Measurements from ENCODE around the gene VWA3A.

Gene VWA3A

DNA sequence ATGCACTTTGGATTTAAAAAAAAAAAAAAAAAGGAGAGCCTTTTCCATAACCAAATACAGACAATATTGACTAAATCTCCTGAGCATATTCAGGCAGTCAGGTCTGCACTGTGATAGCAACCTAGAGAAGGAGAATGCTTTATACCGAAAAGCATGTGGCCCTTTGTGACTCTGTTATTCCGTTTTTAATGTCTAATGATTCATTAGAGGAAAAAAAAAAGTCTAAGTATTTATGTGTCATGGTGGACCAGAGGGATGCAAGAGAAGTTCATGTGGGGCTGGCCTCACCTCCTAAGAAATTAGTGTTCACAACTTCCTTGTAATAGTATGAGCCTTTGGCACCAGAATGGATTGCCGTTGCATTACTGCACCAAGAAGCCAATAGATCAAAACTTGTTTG is 11.3 kb upstream of the VWA3A start:
- Histone ChIP-seq H3K27ac (ENCODE audit: low read depth, low read length) (no peak overlapping the region), H3K9me3 (ENCODE audit: control insufficient read depth in 5 of 5, low read length in 5 of 5) (no peaks in the 10 kb centered on the region), H3K4me1 (ENCODE audit: control insufficient read depth in 5 of 5, insufficient read depth in 5 of 5, low read length in 5 of 5) (peaks cover 0 to 5% (median 0%) of the 10 kb centered on the region in 5 donors), H3K27me3 (ENCODE audit: control insufficient read depth in 5 of 5, insufficient read depth in 4 of 5, low read length in 5 of 5) (no peaks in the 10 kb centered on the region), H3K4me3 (ENCODE audit: low read depth in 1 of 5, low read length in 5 of 5) (no peak overlapping the region), H3K36me3 (ENCODE audit: control insufficient read depth in 5 of 5, insufficient read depth in 5 of 5, low read length in 5 of 5) (peaks cover 4 to 7% (median 6%) of the 10 kb centered on the region in 5 donors), H3K9ac (ENCODE audit: low read length in 5 of 5) (no peak overlapping the region)

DNA sequence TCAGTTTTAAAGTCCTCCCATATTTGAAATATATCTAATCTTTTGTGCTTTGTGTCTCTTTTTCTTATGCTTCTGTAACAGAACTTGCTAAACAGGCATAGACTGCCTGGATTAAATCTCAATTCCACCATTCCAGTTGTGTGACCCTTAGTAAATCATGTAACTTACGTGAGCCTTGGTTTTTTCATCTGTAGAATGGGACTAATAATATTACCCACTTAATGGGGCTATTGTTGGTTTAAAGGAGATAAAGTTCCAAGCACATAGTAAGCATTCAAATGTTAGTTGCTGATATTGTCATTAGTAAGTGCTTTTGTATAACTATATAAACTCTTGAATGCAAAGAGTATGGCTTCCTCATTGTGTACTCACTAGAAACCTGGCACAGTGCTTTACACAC is 5.9 kb upstream of the VWA3A start:
- Histone ChIP-seq H3K27ac (ENCODE audit: low read depth, low read length) (no peak overlapping the region), H3K27me3 (ENCODE audit: control insufficient read depth in 5 of 5, insufficient read depth in 4 of 5, low read length in 5 of 5) (no peaks in the 10 kb centered on the region), H3K36me3 (ENCODE audit: control insufficient read depth in 5 of 5, insufficient read depth in 5 of 5, low read length in 5 of 5) (peaks cover 5 to 13% (median 9%) of the 10 kb centered on the region in 5 donors), H3K4me1 (ENCODE audit: control insufficient read depth in 5 of 5, insufficient read depth in 5 of 5, low read length in 5 of 5) (no peaks in the 10 kb centered on the region), H3K9me3 (ENCODE audit: control insufficient read depth in 5 of 5, low read length in 5 of 5) (no peaks in the 10 kb centered on the region), H3K4me3 (ENCODE audit: low read depth in 1 of 5, low read length in 5 of 5) (no peak overlapping the region), H3K9ac (ENCODE audit: low read length in 5 of 5) (no peak overlapping the region)

DNA sequence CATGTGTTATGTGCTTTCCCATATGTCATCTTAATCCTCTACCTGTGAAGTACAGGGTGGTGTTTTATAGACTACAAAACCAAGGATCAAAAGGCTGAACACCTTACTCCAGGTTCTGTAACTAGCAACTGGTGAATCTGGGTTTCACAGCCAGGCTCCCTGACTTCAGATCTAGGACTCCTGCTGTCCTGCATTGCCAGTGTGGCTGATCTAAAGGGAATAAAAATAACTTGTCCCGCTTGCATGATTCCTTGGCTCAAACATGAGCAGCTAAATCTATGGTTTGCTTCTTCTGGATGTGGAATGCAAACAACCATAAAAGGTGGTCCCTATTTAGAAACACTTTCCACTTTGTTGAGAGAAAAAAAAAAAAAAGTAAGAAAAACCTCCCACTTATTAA is 3.7 kb upstream of the VWA3A start:
- H3K27me3 ChIP-seq (ENCODE audit: control insufficient read depth in 5 of 5, insufficient read depth in 4 of 5, low read length in 5 of 5), result no peaks in the 10 kb centered on the region
- no peak overlapping the region for H3K4me3 ChIP-seq (ENCODE audit: low read depth in 1 of 5, low read length in 5 of 5)
- H3K4me1 ChIP-seq (ENCODE audit: control insufficient read depth in 5 of 5, insufficient read depth in 5 of 5, low read length in 5 of 5), result peaks cover 0 to 14% (median 10%) of the 10 kb centered on the region in 5 donors
- H3K36me3 ChIP-seq (ENCODE audit: control insufficient read depth in 5 of 5, insufficient read depth in 5 of 5, low read length in 5 of 5), result peaks cover 5 to 13% (median 9%) of the 10 kb centered on the region in 5 donors
- no peak overlapping the region for H3K9ac ChIP-seq (ENCODE audit: low read length in 5 of 5)
- H3K9me3 ChIP-seq (ENCODE audit: control insufficient read depth in 5 of 5, low read length in 5 of 5), result no peaks in the 10 kb centered on the region
- no peak overlapping the region for H3K27ac ChIP-seq (ENCODE audit: low read depth, low read length)

DNA sequence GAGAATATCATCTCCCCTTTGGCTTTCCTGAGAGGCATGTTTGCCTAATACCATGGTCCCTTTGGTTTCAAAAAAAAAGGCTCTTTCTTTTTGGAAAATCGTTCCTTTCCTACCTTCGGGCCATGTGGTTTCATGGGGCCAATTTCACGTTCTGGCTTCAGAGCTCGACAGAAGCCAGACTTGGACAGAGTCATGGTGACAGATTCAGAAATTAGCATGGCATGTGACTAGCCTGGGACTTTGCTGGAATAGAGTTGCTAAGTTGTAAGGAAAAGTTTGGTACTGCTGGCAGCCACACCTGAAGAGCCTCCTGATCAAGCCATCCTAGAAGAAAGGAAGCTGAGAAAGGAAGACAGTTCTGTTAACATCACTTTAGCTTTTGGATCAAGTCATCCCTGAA is 2.4 kb upstream of the VWA3A start:
- Histone ChIP-seq H3K4me3 (ENCODE audit: low read depth in 1 of 5, low read length in 5 of 5) (no peak overlapping the region), H3K27me3 (ENCODE audit: control insufficient read depth in 5 of 5, insufficient read depth in 4 of 5, low read length in 5 of 5) (no peaks in the 10 kb centered on the region), H3K4me1 (ENCODE audit: control insufficient read depth in 5 of 5, insufficient read depth in 5 of 5, low read length in 5 of 5) (peaks cover 0 to 14% (median 10%) of the 10 kb centered on the region in 5 donors), H3K36me3 (ENCODE audit: control insufficient read depth in 5 of 5, insufficient read depth in 5 of 5, low read length in 5 of 5) (peaks cover 5 to 13% (median 9%) of the 10 kb centered on the region in 5 donors), H3K27ac (ENCODE audit: low read depth, low read length) (no peak overlapping the region), H3K9ac (ENCODE audit: low read length in 5 of 5) (no peak overlapping the region), H3K9me3 (ENCODE audit: control insufficient read depth in 5 of 5, low read length in 5 of 5) (no peaks in the 10 kb centered on the region)

DNA sequence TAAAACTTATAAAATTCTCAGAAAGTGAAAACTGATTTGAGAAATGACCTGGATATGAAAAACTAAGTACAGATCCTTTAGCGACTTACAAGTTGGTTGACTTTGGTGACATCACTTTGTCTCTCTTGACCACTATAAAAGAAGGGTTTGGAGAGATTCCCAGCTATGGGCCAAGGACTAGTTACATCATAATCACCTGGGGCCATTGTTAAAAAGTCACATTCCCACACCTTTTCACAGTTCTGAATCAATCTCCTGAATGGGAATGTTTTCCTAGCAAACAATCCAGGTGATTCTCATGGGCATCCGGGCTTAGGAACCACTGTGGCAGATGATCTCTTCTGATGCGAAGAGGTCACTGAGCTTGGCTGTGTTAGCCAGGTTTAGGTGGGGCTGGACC is 620 bp upstream of the VWA3A start:
- Histone ChIP-seq H3K9me3 (ENCODE audit: control insufficient read depth in 5 of 5, low read length in 5 of 5) (no peaks in the 10 kb centered on the region), H3K4me3 (ENCODE audit: low read depth in 1 of 5, low read length in 5 of 5) (no peak overlapping the region), H3K27ac (ENCODE audit: low read depth, low read length) (no peak overlapping the region), H3K4me1 (ENCODE audit: control insufficient read depth in 5 of 5, insufficient read depth in 5 of 5, low read length in 5 of 5) (peaks cover 0 to 14% (median 10%) of the 10 kb centered on the region in 5 donors), H3K27me3 (ENCODE audit: control insufficient read depth in 5 of 5, insufficient read depth in 4 of 5, low read length in 5 of 5) (no peaks in the 10 kb centered on the region), H3K36me3 (ENCODE audit: control insufficient read depth in 5 of 5, insufficient read depth in 5 of 5, low read length in 5 of 5) (peaks cover 0 to 5% (median 0%) of the 10 kb centered on the region in 5 donors), H3K9ac (ENCODE audit: low read length in 5 of 5) (no peak overlapping the region)

DNA sequence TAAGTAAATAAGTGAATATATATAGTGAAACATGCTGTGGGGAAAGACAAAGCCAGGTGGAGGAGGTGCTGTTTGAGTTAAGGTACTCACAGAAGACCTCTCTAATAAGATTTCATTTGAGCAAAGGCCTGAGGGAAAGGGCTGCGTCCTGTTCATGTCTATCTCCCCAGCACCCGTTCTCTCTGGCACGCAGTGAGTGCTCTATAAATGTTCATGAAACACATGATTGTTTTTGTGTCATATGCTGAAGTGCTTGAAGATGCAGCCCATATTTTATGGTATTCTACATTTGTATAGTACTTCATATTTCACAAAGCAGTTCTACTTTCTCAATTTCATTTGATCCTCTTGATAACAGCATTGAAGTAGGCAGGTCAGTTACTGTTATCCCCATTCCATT is 990 bp downstream of the VWA3A start:
- Histone ChIP-seq H3K9ac (ENCODE audit: low read length in 5 of 5) (no peak overlapping the region), H3K27ac (ENCODE audit: low read depth, low read length) (no peak overlapping the region), H3K27me3 (ENCODE audit: control insufficient read depth in 5 of 5, insufficient read depth in 4 of 5, low read length in 5 of 5) (no peaks in the 10 kb centered on the region), H3K9me3 (ENCODE audit: control insufficient read depth in 5 of 5, low read length in 5 of 5) (no peaks in the 10 kb centered on the region), H3K36me3 (ENCODE audit: control insufficient read depth in 5 of 5, insufficient read depth in 5 of 5, low read length in 5 of 5) (no peaks in the 10 kb centered on the region), H3K4me3 (ENCODE audit: low read depth in 1 of 5, low read length in 5 of 5) (no peak overlapping the region), H3K4me1 (ENCODE audit: control insufficient read depth in 5 of 5, insufficient read depth in 5 of 5, low read length in 5 of 5) (peaks cover 0 to 14% (median 10%) of the 10 kb centered on the region in 5 donors)

DNA sequence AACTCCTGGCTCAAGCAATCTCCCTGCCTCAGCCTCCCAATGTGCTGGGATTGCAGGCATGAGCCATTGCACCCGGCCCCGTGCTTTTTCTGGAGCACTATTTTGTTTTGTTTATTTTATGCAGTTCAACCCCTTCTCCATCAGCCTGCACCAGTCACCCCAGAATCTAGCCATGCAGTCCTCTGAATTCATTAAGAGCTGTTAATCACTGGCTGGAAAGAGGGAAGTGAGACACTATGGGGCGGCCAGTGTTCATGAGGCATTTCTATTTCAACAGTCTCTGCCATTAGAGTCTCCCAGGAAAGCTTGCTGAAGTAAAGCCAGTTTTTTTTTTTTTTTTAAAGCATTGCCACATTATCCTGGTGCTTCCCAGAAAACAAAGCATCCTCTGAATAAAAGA is 1.7 kb downstream of the VWA3A start:
- no peaks in the 10 kb centered on the region for H3K36me3 ChIP-seq (ENCODE audit: control insufficient read depth in 5 of 5, insufficient read depth in 5 of 5, low read length in 5 of 5)
- no peaks in the 10 kb centered on the region for H3K9me3 ChIP-seq (ENCODE audit: control insufficient read depth in 5 of 5, low read length in 5 of 5)
- peaks cover 0 to 15% (median 10%) of the 10 kb centered on the region in 5 donors for H3K4me1 ChIP-seq (ENCODE audit: control insufficient read depth in 5 of 5, insufficient read depth in 5 of 5, low read length in 5 of 5)
- H3K4me3 ChIP-seq (ENCODE audit: low read depth in 1 of 5, low read length in 5 of 5), result no peak overlapping the region
- no peak overlapping the region for H3K27ac ChIP-seq (ENCODE audit: low read depth, low read length)
- no peak overlapping the region for H3K9ac ChIP-seq (ENCODE audit: low read length in 5 of 5)
- no peaks in the 10 kb centered on the region for H3K27me3 ChIP-seq (ENCODE audit: control insufficient read depth in 5 of 5, insufficient read depth in 4 of 5, low read length in 5 of 5)

DNA sequence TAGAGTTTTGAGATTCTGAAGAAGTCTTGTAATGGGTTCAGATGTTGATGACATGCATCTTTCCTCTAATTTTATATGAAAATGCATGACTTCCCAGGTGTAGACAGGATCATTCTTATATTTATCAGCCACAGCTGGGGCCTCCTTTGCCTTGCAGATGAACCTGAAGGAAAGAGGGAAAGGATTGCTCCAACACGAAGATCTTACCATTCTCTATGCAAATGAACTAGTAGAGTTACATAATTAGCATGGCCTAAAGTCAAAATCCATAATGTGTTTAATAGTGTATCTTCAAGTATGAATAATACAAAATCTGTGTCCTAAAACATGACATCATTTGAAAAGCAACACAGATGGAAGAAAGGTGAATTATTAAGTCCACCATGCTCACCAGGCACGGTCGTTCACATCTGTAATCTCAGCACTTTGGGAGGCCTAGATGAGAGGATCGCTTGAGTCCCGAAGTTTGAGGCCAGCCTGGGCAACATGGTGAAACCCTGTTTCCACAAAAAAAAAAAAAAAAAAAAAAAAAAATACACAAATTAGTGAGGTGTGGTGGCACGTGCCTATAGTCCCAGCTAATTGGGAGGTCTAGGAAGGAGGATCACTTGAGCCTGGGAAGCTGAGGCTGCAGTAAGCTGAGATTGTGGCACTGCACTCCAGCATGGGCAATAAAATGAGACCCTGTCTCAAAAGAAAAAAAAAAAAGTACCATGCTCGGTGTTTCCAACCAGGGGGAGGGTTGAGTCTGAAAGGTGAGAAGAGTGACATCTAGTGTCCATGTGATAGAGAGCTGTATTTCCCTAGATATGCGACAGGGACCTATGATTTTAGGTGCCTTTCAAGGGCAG is 6.3 kb downstream of the VWA3A start:
- Histone ChIP-seq H3K9me3 (ENCODE audit: control insufficient read depth in 5 of 5, low read length in 5 of 5) (no peaks in the 10 kb centered on the region), H3K9ac (ENCODE audit: low read length in 5 of 5) (no peak overlapping the region), H3K36me3 (ENCODE audit: control insufficient read depth in 5 of 5, insufficient read depth in 5 of 5, low read length in 5 of 5) (no peaks in the 10 kb centered on the region), H3K27ac (ENCODE audit: low read depth, low read length) (no peak overlapping the region), H3K27me3 (ENCODE audit: control insufficient read depth in 5 of 5, insufficient read depth in 4 of 5, low read length in 5 of 5) (no peaks in the 10 kb centered on the region), H3K4me3 (ENCODE audit: low read depth in 1 of 5, low read length in 5 of 5) (no peak overlapping the region), H3K4me1 (ENCODE audit: control insufficient read depth in 5 of 5, insufficient read depth in 5 of 5, low read length in 5 of 5) (peaks cover 0 to 5% (median 0%) of the 10 kb centered on the region in 5 donors)

DNA sequence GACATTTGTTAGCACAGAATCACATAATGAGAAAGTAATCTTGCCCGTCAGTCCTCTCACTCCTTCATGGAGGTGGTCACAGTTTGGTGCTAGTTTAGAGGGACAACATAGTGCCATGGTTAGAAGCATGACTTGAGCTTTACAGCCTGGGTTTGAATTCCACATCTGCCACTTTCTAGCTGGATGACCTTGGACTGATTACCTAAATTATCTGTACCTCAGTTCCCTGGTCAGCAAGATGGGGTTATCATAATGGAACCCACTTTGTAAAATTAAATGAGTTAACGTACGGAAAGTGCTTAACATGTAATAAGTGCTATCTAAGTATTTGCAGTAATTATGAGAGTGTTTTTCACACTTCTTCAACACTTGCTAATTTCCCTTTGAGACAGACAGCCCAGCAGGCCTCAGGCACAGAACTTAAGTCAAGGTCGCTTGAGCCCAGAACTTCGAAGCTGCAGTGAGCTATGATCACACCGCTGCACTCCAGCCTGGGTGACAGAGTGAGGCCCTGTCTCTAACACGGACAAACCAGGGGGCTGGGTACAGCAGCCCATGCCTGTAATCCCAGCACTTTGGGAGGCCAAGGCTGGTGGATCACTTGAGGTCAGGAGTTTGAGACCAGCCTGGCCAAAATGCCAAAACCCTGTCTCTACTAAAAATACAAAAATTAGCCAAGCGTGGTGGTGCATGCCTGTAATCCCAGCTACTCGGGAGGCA is 7.1 kb downstream of the VWA3A start:
- H3K4me3 ChIP-seq (ENCODE audit: low read depth in 1 of 5, low read length in 5 of 5), result no peak overlapping the region
- H3K9me3 ChIP-seq (ENCODE audit: control insufficient read depth in 5 of 5, low read length in 5 of 5), result no peaks in the 10 kb centered on the region
- no peaks in the 10 kb centered on the region for H3K36me3 ChIP-seq (ENCODE audit: control insufficient read depth in 5 of 5, insufficient read depth in 5 of 5, low read length in 5 of 5)
- no peak overlapping the region for H3K27ac ChIP-seq (ENCODE audit: low read depth, low read length)
- H3K9ac ChIP-seq (ENCODE audit: low read length in 5 of 5), result no peak overlapping the region
- H3K4me1 ChIP-seq (ENCODE audit: control insufficient read depth in 5 of 5, insufficient read depth in 5 of 5, low read length in 5 of 5), result peaks cover 0 to 5% (median 0%) of the 10 kb centered on the region in 5 donors
- H3K27me3 ChIP-seq (ENCODE audit: control insufficient read depth in 5 of 5, insufficient read depth in 4 of 5, low read length in 5 of 5), result no peaks in the 10 kb centered on the region

DNA sequence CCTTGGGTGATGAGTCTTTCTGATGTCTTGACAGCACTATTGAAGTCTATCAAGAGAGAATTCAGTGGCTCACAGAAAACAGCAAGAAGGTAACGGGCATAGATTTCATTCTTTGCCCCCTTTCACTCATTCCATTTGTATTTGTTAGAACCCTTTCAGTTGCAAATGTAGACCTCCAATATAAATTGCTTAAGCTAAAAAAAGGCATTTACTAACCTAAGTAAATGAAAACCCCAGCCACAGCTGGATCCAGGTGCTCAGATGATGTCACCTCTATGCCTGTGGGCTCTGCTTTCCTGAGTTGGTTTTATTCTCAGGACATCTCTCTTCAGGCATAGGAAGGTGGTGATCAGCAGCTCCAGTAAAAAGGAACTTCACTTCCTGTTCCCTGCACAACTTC is 11.1 kb downstream of the VWA3A start:
- no peak overlapping the region for H3K9ac ChIP-seq (ENCODE audit: low read length in 5 of 5)
- H3K9me3 ChIP-seq (ENCODE audit: control insufficient read depth in 5 of 5, low read length in 5 of 5), result no peaks in the 10 kb centered on the region
- no peak overlapping the region for H3K27ac ChIP-seq (ENCODE audit: low read depth, low read length)

More for the DNA sequence above, 11.1 kb downstream of the VWA3A start:
- Histone ChIP-seq H3K4me3 (ENCODE audit: low read depth in 1 of 5, low read length in 5 of 5) (no peak overlapping the region), H3K27me3 (ENCODE audit: control insufficient read depth in 5 of 5, insufficient read depth in 4 of 5, low read length in 5 of 5) (no peaks in the 10 kb centered on the region), H3K36me3 (ENCODE audit: control insufficient read depth in 5 of 5, insufficient read depth in 5 of 5, low read length in 5 of 5) (no peaks in the 10 kb centered on the region), H3K4me1 (ENCODE audit: control insufficient read depth in 5 of 5, insufficient read depth in 5 of 5, low read length in 5 of 5) (peaks cover 0 to 5% (median 0%) of the 10 kb centered on the region in 5 donors)

Data from subcutaneous abdominal adipose tissue (tissue), 5 donors.